HUES64 (cell line): Measurements from ENCODE around the gene CCDC127.
"Not testable (repeated sequence)": the region's sequence is repeated elsewhere in the genome, so short reads cannot be mapped to it uniquely, and the experiment has no call there.

Experiments used
- H3K27ac ChIP-seq: 2 replicates; pipeline ENCODE4 v1.7.0; 2013; ENCODE audit warnings: low read depth, low read length, inconsistent platforms
- H3K27me3 ChIP-seq: 2 replicates; pipeline ENCODE4 v1.6.1; 2013; ENCODE audit warnings: mild to moderate bottlenecking, low read length; ENCODE audit not compliant: insufficient read depth
- H3K36me3 ChIP-seq: 2 replicates; pipeline ENCODE4 v1.6.1; 2013; ENCODE audit warnings: mild to moderate bottlenecking, low read length; ENCODE audit not compliant: insufficient read depth
- H3K4me1 ChIP-seq: 2 replicates; pipeline ENCODE4 v1.6.1; 2013; ENCODE audit warnings: mild to moderate bottlenecking, low read length, moderate library complexity; ENCODE audit not compliant: insufficient read depth
- H3K4me3 ChIP-seq: 2 replicates; pipeline ENCODE4 v1.5.1; 2013; ENCODE audit warnings: mild to moderate bottlenecking, low read length, moderate library complexity
- H3K9ac ChIP-seq: 2 replicates; pipeline ENCODE4 v1.6.1; 2013; ENCODE audit warnings: mild to moderate bottlenecking, low read depth, low read length
- H3K9me3 ChIP-seq: 2 replicates; pipeline ENCODE4 v1.6.1; 2013; ENCODE audit warnings: low read depth, low read length; ENCODE audit not compliant: insufficient read depth
- WGBS: fragments of 150-250, 120-280 bp; methylation state at CpG from one replicate; pipeline ENCODE4 v1.1.7; 2013; ENCODE audit warnings: missing lambda C conversion rate; 5-methylcytosine and 5-hydroxymethylcytosine counted together

The CCDC127 gene

DNA sequence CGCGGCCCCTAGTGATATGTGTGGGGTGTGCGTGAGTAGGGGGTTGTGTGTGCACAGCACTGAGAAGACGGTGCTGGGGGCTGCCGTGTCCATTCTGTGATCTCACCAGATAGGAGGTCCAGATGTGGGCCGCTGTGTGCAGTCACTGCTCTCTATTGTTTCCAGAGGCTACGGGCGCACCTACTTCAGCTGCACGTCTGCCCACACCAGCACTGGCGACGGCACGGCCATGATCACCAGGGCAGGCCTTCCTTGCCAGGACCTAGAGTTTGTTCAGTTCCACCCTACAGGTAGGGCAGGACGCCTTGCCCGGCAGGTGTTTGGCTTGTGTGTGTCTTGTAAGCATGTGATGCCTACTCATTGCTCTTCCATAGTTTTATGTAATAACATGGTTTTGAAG is 12.8 kb upstream of the CCDC127 start:
- Histone ChIP-seq H3K4me1 (no peaks in the 10 kb centered on the region), H3K4me3 (no peak overlapping the region), H3K27me3 (no peaks in the 10 kb centered on the region), H3K27ac (no peak overlapping the region), H3K9me3 (no peaks in the 10 kb centered on the region), H3K36me3 (peaks cover 83% of the 10 kb centered on the region), H3K9ac (no peak overlapping the region)
- 94% methylated on average over 14 of the region's 14 CpGs for WGBS

- peaks cover 86% of the 10 kb centered on the region for H3K36me3 ChIP-seq
- no peak overlapping the region for H3K4me3 ChIP-seq
- WGBS: 48% methylated on average over 2 of the region's 3 CpGs
- no peak overlapping the region for H3K9ac ChIP-seq
- no peaks in the 10 kb centered on the region for H3K9me3 ChIP-seq
- no peak overlapping the region for H3K27ac ChIP-seq
- H3K27me3 ChIP-seq: no peaks in the 10 kb centered on the region
- no peaks in the 10 kb centered on the region for H3K4me1 ChIP-seq
These were observed 10.9 kb upstream of the CCDC127 start for GRCh38 chr5:228886-229285.

DNA sequence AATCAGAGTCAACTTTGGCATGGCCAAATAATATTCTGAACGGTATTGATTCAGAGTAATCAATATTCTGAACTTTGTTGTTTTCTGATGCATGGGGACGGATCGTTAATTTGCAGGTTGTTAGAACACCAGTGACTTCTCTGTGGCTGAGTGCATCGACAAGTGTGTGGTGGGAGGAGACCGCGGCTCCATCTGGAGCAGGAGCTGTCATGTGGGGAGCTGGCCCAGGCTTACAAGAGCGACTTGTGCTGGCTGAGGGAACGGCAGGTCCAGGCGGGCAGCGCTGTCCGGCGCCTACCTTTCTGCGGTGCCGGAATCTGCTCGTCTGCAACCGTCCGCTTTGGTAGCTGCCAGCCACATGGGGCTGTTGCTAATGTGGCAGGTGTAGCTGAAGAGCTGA is 9.4 kb upstream of the CCDC127 start:
- H3K36me3 ChIP-seq: peaks cover 80% of the 10 kb centered on the region
- not testable (repeated sequence) for H3K27me3 ChIP-seq, H3K4me1 ChIP-seq, H3K27ac ChIP-seq, H3K9me3 ChIP-seq, H3K4me3 ChIP-seq, H3K9ac ChIP-seq
- 93% methylated on average over 8 of the region's 17 CpGs for WGBS

DNA sequence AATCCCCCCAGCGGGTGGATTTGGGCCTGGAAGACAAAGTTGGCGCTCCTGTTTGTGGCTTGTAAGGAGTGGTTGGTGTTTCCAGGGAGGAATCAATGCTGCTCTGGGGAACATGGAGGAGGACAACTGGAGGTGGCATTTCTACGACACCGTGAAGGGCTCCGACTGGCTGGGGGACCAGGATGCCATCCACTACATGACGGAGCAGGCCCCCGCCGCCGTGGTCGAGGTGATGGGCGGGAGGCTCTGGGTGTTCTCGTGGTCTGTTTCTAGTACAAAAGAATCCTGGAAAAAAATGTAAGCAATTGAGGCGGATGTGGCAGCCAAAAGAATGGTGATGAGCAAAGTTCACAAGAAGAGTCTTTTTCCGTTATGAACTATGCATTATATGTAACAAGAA is 7.4 kb upstream of the CCDC127 start:
- Histone ChIP-seq H3K9me3 (no peaks in the 10 kb centered on the region), H3K9ac (no peak overlapping the region), H3K27me3 (no peaks in the 10 kb centered on the region), H3K27ac (no peak overlapping the region), H3K4me3 (no peak overlapping the region), H3K36me3 (peaks cover 66% of the 10 kb centered on the region), H3K4me1 (peaks cover 5% of the 10 kb centered on the region; the same call in 1 of the 2 replicates)
- 95% methylated on average over 14 of the region's 14 CpGs for WGBS

DNA sequence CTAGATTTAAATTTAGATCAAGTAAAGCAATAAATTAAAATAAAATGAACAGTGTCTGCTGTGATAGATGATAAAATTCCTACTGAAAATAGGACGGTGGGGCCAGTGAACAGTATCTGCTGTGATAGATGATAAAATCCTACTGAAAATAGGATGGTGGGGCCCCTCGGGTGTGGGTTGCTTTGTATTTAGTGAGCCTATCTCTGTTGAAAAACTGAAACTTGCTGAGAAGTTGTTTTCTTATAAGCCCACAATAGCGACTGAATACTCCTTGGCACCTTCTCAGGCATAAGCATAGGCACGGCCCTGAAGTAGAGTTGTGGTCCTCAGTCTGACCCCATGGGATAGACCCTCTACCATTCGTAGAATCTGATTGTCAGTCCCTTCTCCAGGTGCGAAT is 5.8 kb upstream of the CCDC127 start:
- no peak overlapping the region for H3K27ac ChIP-seq
- peaks cover 51% of the 10 kb centered on the region for H3K36me3 ChIP-seq
- 85% methylated on average over 6 of the region's 6 CpGs for WGBS
- no peaks in the 10 kb centered on the region for H3K27me3 ChIP-seq
- H3K9ac ChIP-seq: no peak overlapping the region
- no peaks in the 10 kb centered on the region for H3K9me3 ChIP-seq
- H3K4me1 ChIP-seq: peaks cover 9% of the 10 kb centered on the region
- no peak overlapping the region for H3K4me3 ChIP-seq

GRCh38 chr5:222951-223715 is 5.2 kb upstream of the CCDC127 start:
- H3K36me3 ChIP-seq: peaks cover 45% of the 10 kb centered on the region
- not testable (repeated sequence) for H3K27me3 ChIP-seq, H3K9ac ChIP-seq, H3K4me1 ChIP-seq, H3K27ac ChIP-seq, H3K9me3 ChIP-seq, H3K4me3 ChIP-seq
- 90% methylated on average over 6 of the region's 6 CpGs for WGBS

DNA sequence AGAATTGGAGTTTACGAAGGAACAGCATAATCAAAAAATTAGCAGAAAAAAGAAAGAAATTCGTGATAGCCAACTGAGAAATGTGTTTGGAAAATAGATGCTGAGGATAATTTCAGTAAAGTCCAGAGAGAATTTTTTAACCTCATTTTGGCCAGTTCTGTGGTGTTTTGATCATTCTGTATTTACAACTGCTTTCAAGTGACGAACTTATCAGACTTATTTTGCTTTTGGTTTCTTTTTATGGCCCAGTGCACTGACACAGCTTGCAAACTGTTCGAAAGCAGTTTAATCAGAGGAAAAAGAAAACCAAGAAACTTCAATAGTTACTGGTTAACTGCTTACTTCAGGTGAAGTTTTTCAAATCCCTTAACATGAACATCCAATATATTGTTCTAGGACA is 2.0 kb upstream of the CCDC127 start:
- WGBS: 84% methylated on average over 4 of the region's 4 CpGs
- H3K27ac ChIP-seq: no peak overlapping the region
- H3K4me1 ChIP-seq: peaks cover 9% of the 10 kb centered on the region

DNA sequence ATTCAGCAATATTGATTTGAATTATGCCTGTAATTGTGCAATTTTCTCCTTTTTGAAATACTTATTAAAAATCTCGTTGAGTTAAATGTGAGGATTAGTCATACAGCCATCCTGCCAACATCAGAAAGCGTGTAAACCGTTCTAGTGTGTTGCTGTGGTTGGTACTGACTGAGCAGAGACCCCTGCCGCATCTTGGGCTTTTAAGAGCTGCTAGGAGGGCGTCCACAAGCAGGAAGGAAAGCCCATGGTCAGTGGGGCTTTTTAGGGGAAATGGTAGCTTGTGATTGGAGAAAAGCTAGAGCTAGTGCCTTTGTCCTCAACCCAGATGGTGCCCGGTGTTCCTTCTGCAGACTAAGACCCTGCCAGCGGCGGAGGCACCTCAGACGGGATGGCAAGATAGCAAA is 1.5 kb upstream of the CCDC127 start:
- no peaks in the 10 kb centered on the region for H3K27me3 ChIP-seq
- H3K4me3 ChIP-seq: peak overlapping the region; percentile 98
- no peak overlapping the region for H3K27ac ChIP-seq
- H3K4me1 ChIP-seq: peaks cover 9% of the 10 kb centered on the region
- H3K9me3 ChIP-seq: no peaks in the 10 kb centered on the region
- H3K36me3 ChIP-seq: peaks cover 12% of the 10 kb centered on the region
- no peak overlapping the region; the same call in 1 of the 2 replicates for H3K9ac ChIP-seq
- 20% methylated on average over 9 of the region's 9 CpGs for WGBS

More for the DNA sequence above, 2.0 kb upstream of the CCDC127 start:
- Histone ChIP-seq H3K9ac (no peak overlapping the region), H3K27me3 (no peaks in the 10 kb centered on the region), H3K4me3 (peak overlapping the region; percentile 98), H3K9me3 (no peaks in the 10 kb centered on the region), H3K36me3 (peaks cover 17% of the 10 kb centered on the region)

DNA sequence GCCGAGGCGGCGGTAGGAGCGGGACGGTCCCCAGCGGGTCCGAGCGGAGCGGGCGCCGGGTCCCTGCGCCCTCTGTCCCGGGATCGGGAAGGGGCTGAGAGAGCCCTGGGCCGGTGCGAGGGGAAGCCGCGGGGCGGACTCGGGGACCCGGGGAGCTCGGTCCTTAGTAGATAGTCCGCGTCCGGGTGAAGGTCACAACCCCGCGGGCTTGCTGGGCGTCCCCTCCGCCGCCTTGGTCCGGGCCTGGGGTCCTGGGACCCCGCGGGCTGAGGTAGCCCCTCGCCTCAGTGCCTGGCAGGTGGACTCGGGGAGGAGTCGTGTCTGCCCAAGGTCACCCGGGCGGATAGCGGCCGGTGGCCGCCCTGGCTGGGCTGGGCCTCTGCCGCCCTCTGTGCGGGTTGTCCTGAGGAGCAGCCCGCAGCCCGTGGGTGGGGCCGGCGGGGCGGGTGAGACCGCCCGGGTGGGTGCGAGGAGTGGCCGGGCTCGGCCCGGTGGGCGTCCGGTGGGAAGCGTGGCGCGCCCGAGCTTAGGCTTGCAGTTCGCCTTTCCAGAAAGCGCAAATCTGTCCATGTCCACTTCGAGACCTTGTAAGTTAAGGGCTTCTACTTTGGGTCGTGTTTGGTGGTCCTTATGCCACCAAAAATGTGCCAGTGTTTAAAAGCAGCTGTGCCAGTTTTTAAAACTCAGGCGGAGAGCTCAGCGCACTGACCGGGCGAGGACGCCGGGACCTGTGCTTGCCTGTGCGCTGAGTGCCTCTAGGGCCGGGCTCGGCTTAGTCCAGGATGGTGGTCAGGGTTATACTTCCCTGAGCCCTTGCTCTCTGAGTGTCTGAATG is 721 bp upstream of the CCDC127 start:
- Histone ChIP-seq H3K27ac (peak overlapping the region; percentile 55; the same call in 1 of the 2 replicates), H3K27me3 (no peaks in the 10 kb centered on the region), H3K4me1 (peaks cover 9% of the 10 kb centered on the region), H3K4me3 (peak overlapping the region; percentile 98), H3K9me3 (no peaks in the 10 kb centered on the region), H3K36me3 (peaks cover 11% of the 10 kb centered on the region), H3K9ac (peak overlapping the region; percentile 86)
- WGBS: under 1% methylated on average over 73 of the region's 73 CpGs

GRCh38 chr5:216076-216475 is 1.9 kb downstream of the CCDC127 start:
- H3K36me3 ChIP-seq, H3K9me3 ChIP-seq, H3K4me3 ChIP-seq, H3K9ac ChIP-seq, H3K27me3 ChIP-seq, H3K4me1 ChIP-seq, H3K27ac ChIP-seq: not testable (repeated sequence)
- WGBS: 89% methylated on average over 3 of the region's 10 CpGs

DNA sequence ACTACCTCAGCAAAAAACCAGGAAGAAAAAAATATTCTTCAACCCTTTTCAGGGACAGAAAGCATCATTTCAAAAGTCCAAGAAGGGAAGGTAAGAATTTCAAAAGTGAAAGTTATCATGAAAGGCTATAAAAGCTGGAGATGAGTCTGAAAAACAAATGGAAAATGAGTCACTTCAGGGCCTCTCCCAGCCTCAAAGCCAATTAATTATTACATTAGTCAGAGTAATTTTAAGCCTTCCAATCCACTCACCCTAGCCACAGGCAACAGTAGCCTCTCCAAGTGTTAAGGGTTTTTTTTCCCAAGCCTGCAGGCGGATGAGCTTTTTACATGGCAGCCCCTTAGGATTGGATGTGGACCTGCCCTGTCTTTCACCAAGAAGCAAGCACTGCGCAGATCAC is 2.7 kb downstream of the CCDC127 start:
- not testable (repeated sequence) for H3K9ac ChIP-seq, H3K4me1 ChIP-seq, H3K27me3 ChIP-seq, H3K27ac ChIP-seq, H3K4me3 ChIP-seq, H3K9me3 ChIP-seq, H3K36me3 ChIP-seq
- 83% methylated on average over 1 of the region's 2 CpGs for WGBS
